ENCODE results near the gene KIF1B.
"Not testable (repeated sequence)": the region's sequence is repeated elsewhere in the genome, so short reads cannot be mapped to it uniquely, and the experiment has no call there.

KIF1B gene

DNA sequence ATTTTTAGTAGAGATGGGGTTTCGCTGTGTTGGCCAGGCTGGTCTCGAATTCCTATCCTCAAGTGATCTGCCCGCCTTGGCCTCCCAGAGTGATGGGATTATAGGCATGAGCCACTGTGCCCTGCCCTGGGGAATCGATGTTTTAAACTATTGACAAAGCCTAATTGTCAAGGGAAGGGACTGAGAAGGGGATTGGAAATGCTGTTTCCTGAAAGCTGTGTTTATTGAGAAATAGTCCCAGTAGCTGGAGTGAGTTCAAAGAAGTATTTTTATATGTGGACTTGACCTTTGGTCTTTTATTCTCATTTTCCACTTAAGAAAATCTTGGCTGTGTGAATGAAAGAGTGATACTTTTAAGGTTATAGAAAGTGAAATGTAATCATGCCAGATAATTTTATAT lies 47.5 kb downstream of the KIF1B start:
- TF ChIP-seq, protein P1, sequence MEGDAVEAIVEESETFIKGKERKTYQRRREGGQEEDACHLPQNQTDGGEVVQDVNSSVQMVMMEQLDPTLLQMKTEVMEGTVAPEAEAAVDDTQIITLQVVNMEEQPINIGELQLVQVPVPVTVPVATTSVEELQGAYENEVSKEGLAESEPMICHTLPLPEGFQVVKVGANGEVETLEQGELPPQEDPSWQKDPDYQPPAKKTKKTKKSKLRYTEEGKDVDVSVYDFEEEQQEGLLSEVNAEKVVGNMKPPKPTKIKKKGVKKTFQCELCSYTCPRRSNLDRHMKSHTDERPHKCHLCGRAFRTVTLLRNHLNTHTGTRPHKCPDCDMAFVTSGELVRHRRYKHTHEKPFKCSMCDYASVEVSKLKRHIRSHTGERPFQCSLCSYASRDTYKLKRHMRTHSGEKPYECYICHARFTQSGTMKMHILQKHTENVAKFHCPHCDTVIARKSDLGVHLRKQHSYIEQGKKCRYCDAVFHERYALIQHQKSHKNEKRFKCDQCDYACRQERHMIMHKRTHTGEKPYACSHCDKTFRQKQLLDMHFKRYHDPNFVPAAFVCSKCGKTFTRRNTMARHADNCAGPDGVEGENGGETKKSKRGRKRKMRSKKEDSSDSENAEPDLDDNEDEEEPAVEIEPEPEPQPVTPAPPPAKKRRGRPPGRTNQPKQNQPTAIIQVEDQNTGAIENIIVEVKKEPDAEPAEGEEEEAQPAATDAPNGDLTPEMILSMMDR (IDR thresholded peaks at IDR 0.05; ENCODE audit: insufficient read depth, low read depth, low read length, missing control alignments) = no peak
- H3K4me3 ChIP-seq (ENCODE audit: low read depth, low read length) = no peak overlapping the region
- DNase-seq (ENCODE audit: low read depth) = no peak

DNA sequence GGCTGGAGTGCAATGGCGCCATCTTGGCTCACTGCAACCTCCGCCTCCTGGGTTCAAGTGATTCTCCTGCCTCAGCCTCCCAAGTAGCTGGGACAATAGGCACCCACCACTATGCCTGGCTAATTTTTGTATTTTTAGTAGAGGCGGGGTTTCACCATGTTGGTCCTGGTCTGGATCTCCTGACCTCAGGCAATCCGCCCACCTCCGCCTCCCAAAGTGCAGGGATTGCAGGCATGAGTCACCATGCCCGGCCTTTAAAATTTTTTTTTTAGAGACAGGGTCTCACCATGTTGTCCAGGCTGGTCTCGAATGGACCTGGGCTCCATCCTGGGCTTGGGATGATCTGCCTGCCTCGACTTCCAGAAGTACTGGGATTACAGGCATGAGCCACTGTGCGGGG lies 49.2 kb downstream of the KIF1B start:
- H3K4me3 ChIP-seq (ENCODE audit: low read depth, low read length); DNase-seq (ENCODE audit: low read depth): not testable (repeated sequence)

DNA sequence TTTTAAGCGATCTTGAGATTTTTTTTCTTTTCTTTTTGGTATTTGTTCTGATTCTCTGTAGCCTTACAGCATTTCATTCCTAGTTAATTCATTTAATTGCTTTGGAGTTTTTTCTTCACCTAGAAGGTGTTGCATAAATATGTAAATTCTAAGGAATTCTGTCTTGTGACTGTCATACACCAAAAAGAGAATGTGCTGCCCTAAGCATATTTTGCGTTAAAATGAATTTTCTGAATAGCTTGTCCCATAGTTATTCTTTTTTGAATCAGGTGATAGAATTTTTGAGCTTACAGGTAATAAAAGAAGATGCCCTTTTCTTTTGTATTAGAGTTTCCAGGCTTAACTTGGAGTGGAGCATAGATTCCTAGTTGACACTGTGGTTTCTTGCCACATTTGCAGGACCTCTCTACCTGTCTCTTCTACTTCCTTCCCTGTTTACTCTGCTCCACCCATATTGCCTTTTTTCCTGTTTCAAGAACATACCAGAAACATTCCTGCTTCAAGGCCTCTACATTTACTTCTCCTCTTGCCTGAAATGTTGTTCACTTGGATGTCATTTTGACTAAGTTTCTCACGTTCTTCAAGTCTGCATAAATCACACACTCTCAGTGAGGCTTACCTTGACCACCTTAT lies 53.2 kb downstream of the KIF1B start:
- DNase-seq (ENCODE audit: low read depth) = no peak
- TF ChIP-seq, protein P1 (IDR thresholded peaks at IDR 0.05; ENCODE audit: insufficient read depth, low read depth, low read length, missing control alignments) = no peak
- no peak overlapping the region for H3K4me3 ChIP-seq (ENCODE audit: low read depth, low read length)

DNA sequence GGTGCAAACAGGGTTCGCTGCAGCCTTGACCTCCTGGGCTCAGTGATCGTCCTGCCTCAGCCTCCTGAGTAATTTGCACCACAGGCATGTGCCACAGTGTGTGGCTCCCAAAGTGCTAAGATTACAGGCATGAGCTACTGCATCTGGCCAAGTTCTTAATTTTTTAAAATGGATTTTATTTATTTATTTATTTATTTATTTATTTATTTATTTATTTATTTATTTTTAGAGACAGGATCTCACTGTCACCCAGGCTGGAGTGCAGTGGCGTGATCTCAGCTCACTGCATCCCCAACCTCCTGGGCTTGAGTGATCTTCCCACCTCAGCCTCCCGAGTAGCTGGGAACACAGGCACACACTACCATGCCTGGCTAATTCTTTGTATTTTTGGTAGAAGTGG lies 54.7 kb downstream of the KIF1B start:
- no peak for DNase-seq (ENCODE audit: low read depth)
- no peak overlapping the region for H3K4me3 ChIP-seq (ENCODE audit: low read depth, low read length)
- TF ChIP-seq, protein P1 (IDR thresholded peaks at IDR 0.05; ENCODE audit: insufficient read depth, low read depth, low read length, missing control alignments) = no peak

DNA sequence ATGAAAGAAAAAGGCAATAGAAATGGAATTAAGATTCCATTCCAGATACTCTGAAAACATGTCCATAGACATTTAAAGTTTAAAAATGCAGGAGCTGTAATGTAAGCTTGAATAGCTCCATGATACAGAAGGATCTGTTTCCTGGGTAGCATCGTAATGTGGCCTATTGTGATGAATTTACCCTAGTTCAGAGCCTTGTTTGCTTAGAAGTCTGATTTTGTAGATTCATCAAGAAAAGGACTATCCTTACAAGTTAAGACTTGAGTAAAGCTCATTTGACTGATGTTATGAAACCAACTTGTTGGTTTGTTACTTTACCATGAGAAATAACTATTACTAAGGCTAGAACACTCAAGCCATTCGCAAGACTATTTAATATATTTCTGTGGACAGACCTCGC lies 55.5 kb downstream of the KIF1B start:
- no peak for DNase-seq (ENCODE audit: low read depth)
- H3K4me3 ChIP-seq (ENCODE audit: low read depth, low read length) = no peak overlapping the region
- TF ChIP-seq, protein P1 (IDR thresholded peaks at IDR 0.05; ENCODE audit: insufficient read depth, low read depth, low read length, missing control alignments) = no peak

DNA sequence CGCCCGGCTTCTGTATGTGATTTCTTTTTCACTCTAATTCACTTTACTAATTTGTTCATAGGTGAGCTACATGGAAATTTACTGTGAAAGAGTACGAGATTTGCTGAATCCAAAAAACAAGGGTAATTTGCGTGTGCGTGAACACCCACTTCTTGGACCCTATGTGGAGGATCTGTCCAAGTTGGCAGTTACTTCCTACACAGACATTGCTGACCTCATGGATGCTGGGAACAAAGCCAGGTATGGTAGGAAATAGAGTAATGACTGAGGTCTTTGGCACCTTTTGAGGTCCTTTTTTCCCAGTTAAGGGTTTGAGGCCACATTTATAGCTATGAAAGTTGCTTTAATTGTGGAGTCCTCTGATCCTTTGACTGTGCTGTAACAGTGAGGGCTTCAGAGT lies 56.9 kb downstream of the KIF1B start:
- H3K4me3 ChIP-seq (ENCODE audit: low read depth, low read length) = no peak overlapping the region
- TF ChIP-seq, protein P1 (IDR thresholded peaks at IDR 0.05; ENCODE audit: insufficient read depth, low read depth, low read length, missing control alignments) = no peak
- DNase-seq (ENCODE audit: low read depth) = no peak

DNA sequence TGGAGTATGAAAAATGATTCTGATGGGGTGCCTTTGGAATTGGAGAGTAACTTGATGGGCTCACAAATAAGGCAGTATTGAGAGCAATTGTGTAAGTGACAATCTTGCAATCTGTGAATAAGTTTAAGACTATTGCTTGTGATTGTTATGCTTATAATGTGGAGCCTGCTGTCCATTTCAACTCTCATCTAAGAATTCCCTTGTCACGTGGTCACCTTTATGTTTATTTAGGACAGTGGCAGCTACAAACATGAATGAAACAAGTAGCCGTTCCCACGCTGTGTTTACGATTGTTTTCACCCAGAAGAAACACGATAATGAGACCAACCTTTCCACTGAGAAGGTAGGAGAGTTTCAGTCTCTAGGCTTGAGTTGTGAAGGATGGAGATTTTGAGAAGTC lies 57.6 kb downstream of the KIF1B start:
- no peak for DNase-seq (ENCODE audit: low read depth)
- TF ChIP-seq, protein P1 (IDR thresholded peaks at IDR 0.05; ENCODE audit: insufficient read depth, low read depth, low read length, missing control alignments) = no peak
- H3K4me3 ChIP-seq (ENCODE audit: low read depth, low read length) = no peak overlapping the region

All from GM12865 (cell line).